ENCODE results near the gene RBFOX1.

Gene RBFOX1

GRCh38 chr16:7614021-7614795 lies 281.6 kb downstream of the RBFOX1 start:
- FAIRE-seq = no peak

GRCh38 chr16:7615565-7615964 lies 282.9 kb downstream of the RBFOX1 start:
- FAIRE-seq = no peak

GRCh38 chr16:7624871-7625766 lies 292.5 kb downstream of the RBFOX1 start:
- no peak for FAIRE-seq

GRCh38 chr16:7628981-7629380 lies 296.3 kb downstream of the RBFOX1 start:
- FAIRE-seq = no peak

DNA sequence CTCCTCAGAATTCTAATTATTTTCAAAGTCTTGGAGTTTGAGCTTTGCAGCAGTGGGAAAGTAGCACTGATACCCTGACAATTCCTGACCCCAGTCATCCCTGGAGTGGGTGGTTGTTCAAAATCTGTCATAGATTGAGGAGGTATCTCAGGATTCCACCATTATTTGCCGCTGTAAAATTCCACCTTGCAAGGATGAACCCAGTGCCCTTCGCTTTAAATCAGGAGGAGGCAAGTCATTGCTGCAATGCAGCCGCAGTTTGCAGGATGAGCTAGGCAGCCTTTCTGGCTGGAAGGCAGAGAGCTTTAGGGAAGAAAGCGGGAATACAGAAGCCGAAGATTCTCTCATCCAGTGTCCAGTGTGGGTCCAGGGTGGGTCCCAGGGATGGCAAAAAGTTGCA lies 296.9 kb downstream of the RBFOX1 start:
- no peak for FAIRE-seq

- FAIRE-seq = no peak
Measured at GRCh38 chr16:7637446-7637845, 304.8 kb downstream of the RBFOX1 start.

DNA sequence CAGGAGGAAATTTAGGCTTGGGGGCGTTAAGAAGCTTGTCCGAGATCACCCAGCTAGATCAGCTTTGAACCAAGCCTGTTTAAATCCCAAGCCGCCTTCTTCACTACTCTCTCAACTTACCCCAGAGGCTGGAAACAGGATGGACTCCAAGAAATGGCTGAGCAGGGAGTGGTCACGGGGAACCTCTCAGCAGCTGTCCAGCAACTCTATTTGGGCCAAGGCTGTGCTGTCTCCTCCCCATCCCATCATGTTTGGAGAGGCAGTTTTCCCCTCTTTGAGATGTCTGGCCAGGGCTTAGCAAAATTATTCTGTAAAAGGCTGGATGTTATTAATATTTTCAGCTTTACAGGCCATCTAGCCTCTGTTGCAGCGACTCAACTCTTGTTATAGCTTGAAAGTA lies 305.7 kb downstream of the RBFOX1 start:
- FAIRE-seq = no peak

GRCh38 chr16:7640334-7640733 lies 307.7 kb downstream of the RBFOX1 start:
- FAIRE-seq = no peak

GRCh38 chr16:7644176-7644575 lies 311.5 kb downstream of the RBFOX1 start:
- FAIRE-seq = no peak

DNA sequence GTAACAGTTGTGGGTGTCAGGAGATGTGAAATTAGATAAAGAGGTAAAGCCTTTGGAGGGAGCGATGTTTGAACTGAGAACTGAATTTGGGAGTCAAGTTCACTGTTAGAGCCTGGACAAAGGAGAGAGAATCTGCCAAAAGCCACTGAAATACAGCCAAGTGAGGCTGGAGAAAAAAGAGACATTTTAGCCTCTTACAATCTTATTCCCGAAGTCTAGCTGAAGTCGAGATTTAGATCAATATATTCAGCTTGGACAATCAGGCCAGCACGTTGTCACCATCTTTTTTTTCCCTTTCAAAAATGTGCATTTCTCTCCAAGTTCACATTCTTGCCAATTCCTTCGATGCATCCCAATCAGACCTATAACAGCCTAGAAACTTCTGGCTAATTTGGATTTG lies 312.2 kb downstream of the RBFOX1 start:
- FAIRE-seq = no peak

- FAIRE-seq = no peak
Measured at GRCh38 chr16:7646821-7647500, 314.3 kb downstream of the RBFOX1 start.

- FAIRE-seq = no peak
Measured at GRCh38 chr16:7650431-7650830, 317.8 kb downstream of the RBFOX1 start.

DNA sequence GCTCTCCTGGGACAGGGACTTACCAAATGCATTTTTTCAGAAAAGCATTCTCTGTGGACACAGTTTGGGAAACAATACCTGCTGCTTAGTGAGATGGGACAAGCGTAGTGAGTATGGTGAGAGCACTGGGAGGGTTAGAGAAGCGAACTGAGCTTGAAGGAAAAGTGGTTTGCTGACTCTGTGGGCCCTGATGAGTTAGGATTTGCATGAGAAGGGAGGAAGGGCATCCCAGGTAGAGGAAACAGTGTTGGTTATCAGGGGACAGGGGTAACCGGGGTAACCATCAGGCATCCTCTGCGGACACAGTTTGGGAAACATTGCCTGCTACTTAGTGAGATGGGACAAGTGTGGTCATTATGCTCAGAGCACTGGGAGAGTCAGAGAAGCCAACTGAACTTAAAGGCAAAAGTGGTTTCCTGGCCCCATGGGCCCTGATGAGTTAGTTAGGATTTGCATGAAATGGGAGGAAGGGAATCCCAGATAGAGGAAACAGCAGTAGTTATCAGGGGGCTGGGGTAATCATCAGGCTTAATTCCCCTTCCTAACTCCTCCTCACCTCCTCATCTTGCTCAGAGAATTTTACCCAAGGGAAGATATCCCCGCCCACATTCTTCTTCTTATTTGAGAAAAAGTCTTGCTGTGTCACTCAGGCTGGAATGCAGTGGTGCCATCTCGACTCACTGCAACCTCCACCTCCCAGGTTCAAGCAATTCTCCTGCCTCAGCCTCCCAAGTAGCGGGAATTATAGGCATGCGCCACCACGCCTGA lies 319.3 kb downstream of the RBFOX1 start:
- no peak for FAIRE-seq

- no peak for FAIRE-seq
Measured at GRCh38 chr16:7653746-7654461, 321.3 kb downstream of the RBFOX1 start.

GRCh38 chr16:7675628-7676027 lies 343.0 kb downstream of the RBFOX1 start:
- FAIRE-seq = no peak

GRCh38 chr16:7680296-7680695 lies 347.7 kb downstream of the RBFOX1 start:
- FAIRE-seq = no peak

- no peak for FAIRE-seq
Measured at GRCh38 chr16:7688811-7689210, 356.2 kb downstream of the RBFOX1 start.

GRCh38 chr16:7689234-7689633 lies 356.6 kb downstream of the RBFOX1 start:
- FAIRE-seq = no peak

- FAIRE-seq = no peak
Measured at GRCh38 chr16:7691533-7691932, 358.9 kb downstream of the RBFOX1 start.

DNA sequence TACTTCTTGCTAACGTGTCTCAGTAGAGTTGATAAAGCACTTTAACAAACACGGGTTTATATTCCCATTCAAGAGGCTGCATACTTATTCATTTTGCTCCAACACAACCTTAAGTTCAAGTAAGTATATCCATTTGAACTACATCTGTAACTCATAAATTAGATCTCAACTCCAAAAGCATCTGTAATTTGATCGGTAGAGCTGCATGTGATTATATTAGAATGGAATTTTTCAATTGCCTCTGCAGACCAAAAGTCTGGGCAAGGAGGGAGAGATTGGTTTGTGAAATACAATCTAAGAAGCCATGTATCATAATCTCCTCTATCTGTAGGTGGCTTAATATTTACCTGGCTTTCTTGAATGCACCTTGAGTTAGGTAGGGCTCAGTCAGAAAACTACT lies 371.0 kb downstream of the RBFOX1 start:
- FAIRE-seq = no peak

- no peak for FAIRE-seq
Measured at GRCh38 chr16:7705885-7706284, 373.2 kb downstream of the RBFOX1 start.

DNA sequence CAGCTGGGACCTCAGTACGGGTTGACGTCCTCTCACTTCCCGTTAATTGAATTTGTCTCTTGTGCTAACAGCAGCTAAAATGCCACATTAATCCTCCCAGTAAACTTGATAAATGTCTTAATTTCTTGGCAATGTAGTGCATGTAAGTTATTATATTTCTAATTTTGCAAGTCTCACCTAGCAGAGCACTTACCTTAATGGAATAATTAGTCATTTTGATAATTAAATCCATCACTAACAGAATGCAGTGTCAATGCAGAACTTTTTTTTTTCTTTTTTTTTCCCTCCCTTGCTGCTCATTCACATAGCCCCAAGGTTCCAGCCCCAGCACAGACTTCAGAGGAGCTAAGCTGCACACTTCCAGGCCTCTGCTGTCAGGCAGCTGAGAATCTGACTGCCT lies 376.5 kb downstream of the RBFOX1 start:
- FAIRE-seq = no peak

Data from islet of Langerhans (tissue), 1 donor.